ENCODE measurements around the gene SPINT1.

Gene SPINT1

DNA sequence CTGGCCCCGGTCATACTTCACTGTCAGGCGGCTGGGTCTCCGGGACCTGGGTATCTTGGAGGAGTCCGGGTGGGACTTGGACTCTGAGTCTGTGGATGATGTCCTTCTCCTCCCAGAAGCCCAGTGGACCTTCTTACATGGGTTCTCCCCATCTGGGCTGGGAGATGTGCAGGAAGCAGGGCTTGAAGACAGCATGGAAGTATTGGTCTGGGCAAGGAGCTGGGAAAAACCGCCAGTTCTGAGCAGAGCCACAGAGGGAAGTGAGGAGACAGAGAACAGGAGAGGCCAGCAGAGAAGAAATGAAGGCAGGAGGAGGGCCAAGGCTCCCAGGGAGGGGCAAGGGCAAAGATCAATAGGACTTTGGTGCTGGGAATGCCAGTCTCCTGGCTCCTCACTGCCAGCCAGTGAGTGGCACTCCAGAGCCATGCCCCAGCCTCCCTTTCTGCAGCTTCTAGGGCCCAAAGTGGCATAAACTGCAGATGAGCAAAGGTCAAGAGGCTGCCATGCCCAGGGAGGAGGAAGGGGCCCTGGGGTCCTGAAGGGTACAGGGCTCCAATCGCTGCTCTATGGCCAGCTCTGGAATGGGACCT, 15.3 kb upstream of the SPINT1 start, which contains the start of gene PPP1R14D:
Gene PPP1R14D, minus strand, starts transcription at position 262 of the 590 bp plus-strand sequence. Its CDS starts 67 bp downstream, at position 195.
- TF ChIP-seq ZNF521 (tag by site-specific recombination; IDR thresholded peaks at IDR 0.05) = no peak
- no peak for TF ChIP-seq ZNF571 (tag by site-specific recombination; IDR thresholded peaks at IDR 0.05)
- no peak for TF ChIP-seq GFI1B (tag by site-specific recombination; IDR thresholded peaks at IDR 0.05)
- no peak for TF ChIP-seq ZNF518A (tag by site-specific recombination; conservative IDR thresholded peaks at IDR 0.05; ENCODE audit: low read depth)
- TF ChIP-seq SP3 (tag by site-specific recombination; IDR thresholded peaks at IDR 0.05) = no peak
- TF ChIP-seq ZNF398 (tag by site-specific recombination; IDR thresholded peaks at IDR 0.05) = no peak
- TF ChIP-seq ZNF140 (tag by site-specific recombination; IDR thresholded peaks at IDR 0.05) = no peak
- TF ChIP-seq ZNF701 (tag by site-specific recombination; IDR thresholded peaks at IDR 0.05) = no peak
- TF ChIP-seq, protein P1, sequence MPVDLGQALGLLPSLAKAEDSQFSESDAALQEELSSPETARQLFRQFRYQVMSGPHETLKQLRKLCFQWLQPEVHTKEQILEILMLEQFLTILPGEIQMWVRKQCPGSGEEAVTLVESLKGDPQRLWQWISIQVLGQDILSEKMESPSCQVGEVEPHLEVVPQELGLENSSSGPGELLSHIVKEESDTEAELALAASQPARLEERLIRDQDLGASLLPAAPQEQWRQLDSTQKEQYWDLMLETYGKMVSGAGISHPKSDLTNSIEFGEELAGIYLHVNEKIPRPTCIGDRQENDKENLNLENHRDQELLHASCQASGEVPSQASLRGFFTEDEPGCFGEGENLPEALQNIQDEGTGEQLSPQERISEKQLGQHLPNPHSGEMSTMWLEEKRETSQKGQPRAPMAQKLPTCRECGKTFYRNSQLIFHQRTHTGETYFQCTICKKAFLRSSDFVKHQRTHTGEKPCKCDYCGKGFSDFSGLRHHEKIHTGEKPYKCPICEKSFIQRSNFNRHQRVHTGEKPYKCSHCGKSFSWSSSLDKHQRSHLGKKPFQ (tag by site-specific recombination; IDR thresholded peaks at IDR 0.05) = no peak
- TF ChIP-seq MYNN (tag by site-specific recombination; IDR thresholded peaks at IDR 0.05; ENCODE audit: borderline replicate concordance) = no peak
- no peak for TF ChIP-seq ZNF747 (tag by site-specific recombination; IDR thresholded peaks at IDR 0.05)
- TF ChIP-seq ATF2 (tag by site-specific recombination; IDR thresholded peaks at IDR 0.05; ENCODE audit: low read depth) = no peak
- TF ChIP-seq ZNF223 (tag by site-specific recombination; IDR thresholded peaks at IDR 0.05) = no peak
- TF ChIP-seq IKZF3 (tag by site-specific recombination; IDR thresholded peaks at IDR 0.05) = no peak
- Histone ChIP-seq H3K36me3 (ENCODE audit: control insufficient read depth in 2 of 2, insufficient read depth in 1 of 2, low read length in 2 of 2) (no peaks in the 10 kb centered on the region), H3K4me1 (ENCODE audit: control insufficient read depth, insufficient read depth, low read length) (no peaks in the 10 kb centered on the region), H3K4me3 (ENCODE audit: low read depth, low read length) (no peak within 1 kb of the TSS), H3K27ac (ENCODE audit: extremely low read depth, low read depth, low read length) (no peak within 1 kb of the TSS), H3K9me3 (ENCODE audit: control insufficient read depth, insufficient read depth, low read depth, low read length) (no peaks in the 10 kb centered on the region)
- ChIA-PET POLR2A (no interaction called here), CTCF (interaction anchor here (0.6 to 0.9 kb wide), 3 partner anchors 9 to 30 kb away, joined by 3 to 5 read pairs (median 3); partner anchors contain the start of gene SPINT1)

GRCh38 chr15:40829115-40829514, 14.7 kb upstream of the SPINT1 start:
- POLR2A ChIA-PET = no interaction called here
- Histone ChIP-seq H3K27ac (ENCODE audit: extremely low read depth, low read depth, low read length) (no peak overlapping the region), H3K4me1 (ENCODE audit: control insufficient read depth, insufficient read depth, low read length) (no peaks in the 10 kb centered on the region), H3K36me3 (ENCODE audit: control insufficient read depth in 2 of 2, insufficient read depth in 1 of 2, low read length in 2 of 2) (no peaks in the 10 kb centered on the region), H3K9me3 (ENCODE audit: control insufficient read depth, insufficient read depth, low read depth, low read length) (no peaks in the 10 kb centered on the region), H3K4me3 (ENCODE audit: low read depth, low read length) (no peak overlapping the region)
- CTCF ChIA-PET = interaction anchor here (0.9 kb wide), 1 partner anchor 29 kb away, joined by 5 read pairs; no protein-coding TSS in a partner anchor
- TF ChIP-seq PRDM10 (tag by site-specific recombination; IDR thresholded peaks at IDR 0.05) = peak; percentile 45; the same call in 1 of the 2 replicates
- TF ChIP-seq WT1 (tag by site-specific recombination; IDR thresholded peaks at IDR 0.05) = no peak
